Stimulated activated CD4-positive, alpha-beta T cell treated with anti-CD3 and anti-CD28 coated beads, Interleukin-1b, Interleukin-23, amount 100 ng/mL, for 24 hours (primary cell): ENCODE data around the gene ACSS1.

Source experiments
- DNase-seq, 4 experiments: peaks; one replicate each; pipeline ENCODE4 v3.0.0-alpha.2; 2020; ENCODE audit warnings: low read depth in 4 of 4, low spot score in 1 of 4

ACSS1 gene

DNA sequence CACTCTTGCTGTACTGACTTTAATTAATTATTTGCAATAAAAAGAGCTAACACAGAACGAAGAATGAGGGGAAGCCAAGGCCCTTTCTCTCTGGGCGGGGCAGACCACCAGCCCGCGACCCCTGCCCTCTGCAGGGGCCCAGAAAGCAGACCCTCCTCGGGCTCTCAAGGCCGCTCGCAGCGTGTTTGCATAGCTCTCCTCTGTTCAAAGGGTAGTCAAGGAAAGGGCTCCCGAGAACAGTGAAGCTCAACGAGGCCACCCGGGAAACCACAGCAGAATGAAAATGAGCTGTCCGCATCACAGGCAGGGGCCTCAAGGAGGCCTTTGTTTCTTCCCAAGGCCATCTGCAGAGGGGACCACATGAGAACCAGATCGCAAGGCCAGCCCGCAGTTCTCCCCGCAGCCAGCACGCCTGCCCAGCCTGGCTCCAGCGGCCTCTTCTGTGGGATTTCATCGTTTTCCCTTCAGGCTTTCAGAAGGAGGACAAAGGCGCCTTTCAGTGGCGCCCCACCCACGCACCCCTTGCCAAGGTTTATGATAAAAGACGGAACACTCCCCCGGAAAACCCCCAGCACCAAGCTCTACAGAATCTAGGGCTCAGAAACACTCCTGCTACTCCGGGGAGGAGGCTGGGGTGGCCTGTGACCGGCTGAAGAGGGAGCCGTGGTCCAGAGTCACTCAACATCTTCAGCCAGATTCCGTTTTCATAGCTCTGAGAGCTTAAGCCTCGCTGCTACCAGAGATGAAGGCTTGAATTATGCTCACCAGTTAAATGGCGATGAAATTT is 25.3 kb downstream of the ACSS1 start:
- no peak for DNase-seq

DNA sequence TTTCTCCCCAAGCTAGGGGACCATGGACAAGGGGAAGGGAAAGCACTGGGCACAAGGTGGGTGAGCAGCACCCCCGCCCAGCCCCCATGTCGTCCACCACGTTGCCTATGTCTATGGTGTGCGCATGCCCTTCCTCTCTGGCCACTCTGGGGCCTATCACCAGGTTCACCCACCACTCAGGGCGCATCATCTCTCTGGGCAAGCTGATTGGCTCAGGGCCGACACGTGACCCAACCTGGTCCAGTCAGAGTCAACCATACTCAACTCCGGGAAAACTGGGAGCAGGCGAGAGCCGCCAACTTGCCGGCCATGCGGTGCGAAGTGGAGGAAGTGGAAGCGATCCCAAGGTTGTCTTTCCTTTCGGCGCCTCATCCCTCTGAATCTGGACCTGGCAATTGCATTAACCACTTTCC is 25.9 kb downstream of the ACSS1 start:
- no peak for DNase-seq

DNA sequence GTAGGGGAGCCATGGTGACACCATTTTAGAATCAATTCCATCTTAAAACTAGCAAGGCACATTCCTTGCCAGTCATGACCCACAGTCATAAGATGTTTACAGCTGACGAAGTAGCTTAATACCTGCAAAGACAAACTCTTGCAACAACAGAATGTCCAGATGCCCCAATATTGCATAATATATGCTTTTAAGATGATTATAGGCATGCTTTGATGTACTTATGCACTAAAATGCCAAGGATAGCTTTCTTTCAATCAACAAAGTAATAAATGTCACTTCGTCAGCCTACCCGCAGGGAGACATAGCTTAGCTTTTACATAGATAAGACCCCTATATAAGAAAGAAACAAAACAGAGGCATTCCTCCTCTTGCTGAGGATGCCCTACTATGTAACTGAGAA is 26.7 kb downstream of the ACSS1 start:
- DNase-seq = no peak

DNA sequence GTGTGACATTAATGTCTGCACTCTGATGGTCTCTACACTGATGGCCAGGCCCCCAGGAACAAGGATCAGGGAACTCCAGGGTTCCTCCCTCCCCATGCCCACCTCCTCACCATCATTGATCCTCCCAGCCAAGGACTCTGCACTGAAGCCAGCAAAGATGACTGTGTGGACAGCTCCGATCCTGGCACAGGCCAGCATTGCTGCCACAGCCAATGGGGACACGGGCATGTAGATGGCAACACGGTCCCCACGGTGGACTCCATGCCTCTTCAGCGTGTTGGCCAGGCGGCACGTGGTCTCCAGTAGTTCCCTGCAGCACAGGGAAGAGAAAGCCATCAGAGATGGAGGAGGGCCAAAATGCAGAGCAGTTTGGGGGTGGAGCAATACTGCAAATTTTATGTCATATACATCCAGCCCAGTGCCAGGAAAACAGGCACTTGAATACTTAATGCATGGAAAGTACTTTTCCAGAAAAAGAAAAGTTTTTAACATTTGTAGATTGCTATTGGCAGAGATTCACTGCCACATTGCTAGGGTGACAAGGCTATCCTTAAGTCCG is 27.2 kb downstream of the ACSS1 start:
- no peak for DNase-seq

DNA sequence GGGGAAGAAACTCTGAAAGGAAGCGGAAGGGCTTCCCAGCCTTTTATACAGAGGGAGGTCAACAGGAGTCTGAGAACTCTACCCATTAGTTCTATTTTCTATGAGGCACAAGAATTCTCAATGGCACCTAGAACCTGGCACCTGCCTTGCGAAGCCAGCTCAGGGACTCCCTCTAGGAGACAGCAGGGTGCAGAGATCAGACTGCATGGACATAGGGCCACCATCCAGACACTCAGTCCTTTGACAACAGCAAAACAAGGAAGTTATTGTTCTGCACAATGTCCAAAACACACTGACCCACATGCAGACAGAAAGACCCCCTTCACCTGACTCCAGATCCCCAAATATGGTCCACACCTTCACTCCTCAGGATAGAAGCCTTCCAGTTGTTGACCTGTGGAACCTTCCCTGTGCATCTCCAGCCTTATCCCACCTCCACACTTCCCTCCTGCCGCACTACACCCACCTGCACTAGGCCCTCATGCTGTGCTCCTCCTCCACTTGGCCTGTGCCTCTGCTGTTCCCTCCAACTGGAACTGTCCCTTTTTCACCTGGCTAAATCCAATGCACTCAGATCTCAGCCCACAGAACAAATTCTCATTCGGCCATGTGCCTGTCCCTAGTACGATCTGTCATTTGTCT is 27.8 kb downstream of the ACSS1 start:
- no peak for DNase-seq

DNA sequence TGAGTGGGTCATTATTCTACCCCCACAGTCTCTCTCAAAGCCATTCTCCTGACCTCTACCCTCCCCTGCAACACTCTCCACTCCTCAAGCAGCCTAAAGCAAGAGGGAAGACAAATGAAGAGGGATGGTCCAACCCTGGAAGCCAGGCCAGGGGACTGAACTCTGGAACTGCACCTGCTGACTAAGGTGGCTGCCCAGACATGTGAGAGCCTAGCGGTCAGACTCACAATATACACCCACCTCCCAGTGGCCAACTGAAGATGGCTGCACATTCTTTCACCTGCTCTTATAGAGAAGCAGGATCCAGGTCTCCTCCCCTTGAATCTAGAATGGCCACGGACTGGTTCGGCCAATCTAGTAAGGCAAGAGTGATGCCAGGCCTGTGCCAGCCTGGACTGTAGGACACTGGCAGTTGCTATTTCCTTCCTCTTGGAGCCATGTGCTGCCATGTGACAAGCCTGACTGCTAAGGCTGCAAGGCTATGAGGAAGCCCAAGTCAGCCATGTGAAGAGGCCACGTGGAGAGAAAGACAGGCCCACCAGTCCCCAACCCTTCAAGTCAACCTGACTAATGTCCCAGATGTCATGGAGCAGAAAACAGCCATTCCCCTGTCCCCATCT is 31.8 kb downstream of the ACSS1 start:
- no peak for DNase-seq

DNA sequence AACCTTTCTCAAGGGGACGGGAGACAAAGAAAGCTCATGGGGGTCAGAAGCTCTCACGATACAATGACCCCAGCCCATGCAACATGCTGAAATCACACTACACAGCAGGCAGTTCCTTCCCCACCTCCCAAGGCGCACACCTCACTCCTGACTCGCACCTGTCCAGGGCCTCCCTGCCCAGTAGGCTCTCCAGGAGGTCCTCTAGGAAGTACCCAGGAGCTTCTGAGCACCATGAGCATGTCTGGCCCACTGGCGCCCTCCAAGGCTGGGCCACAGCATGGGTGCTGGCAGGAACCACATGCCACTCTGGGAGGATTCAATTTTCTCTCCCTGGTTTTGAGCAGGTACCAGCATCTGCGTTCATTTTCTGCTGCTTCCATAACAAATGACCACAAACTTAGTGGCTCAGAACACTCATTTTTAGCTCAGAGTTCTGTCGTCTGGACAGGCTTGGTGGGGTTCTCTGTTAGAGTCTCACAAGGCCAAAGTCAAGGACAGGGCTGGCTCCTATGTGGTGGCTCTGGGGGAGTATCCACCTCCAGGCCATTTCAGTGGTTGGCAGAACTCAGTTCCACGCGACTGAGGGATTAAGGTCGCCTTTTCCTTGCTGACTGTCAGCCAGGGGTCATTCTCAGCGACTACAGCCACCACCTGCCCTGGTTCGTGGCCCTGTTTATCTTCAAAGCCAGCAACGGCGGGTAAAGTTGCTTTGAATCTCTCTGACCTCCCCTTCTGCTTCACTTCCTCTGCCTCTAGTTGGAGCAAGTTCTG is 32.7 kb downstream of the ACSS1 start:
- DNase-seq = no peak

DNA sequence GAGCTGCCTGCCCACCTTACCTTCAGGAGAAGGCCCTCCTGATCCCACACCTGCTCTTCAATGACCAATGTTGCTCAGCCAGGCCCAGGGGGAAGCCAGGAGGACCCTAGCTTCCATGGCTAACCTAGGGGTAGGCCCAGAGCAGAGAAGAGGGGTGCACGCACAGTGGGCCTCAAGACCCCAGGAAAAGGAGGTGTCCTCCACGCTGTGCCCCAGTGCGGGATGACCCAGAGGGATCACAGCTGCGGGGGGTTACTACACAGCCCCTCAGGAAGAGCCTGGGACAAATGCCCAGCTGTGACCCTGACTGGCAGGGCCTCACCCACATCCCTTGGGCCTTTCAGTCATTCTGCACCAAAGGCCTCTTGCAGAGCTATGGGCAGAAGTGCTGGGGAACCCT is 33.8 kb downstream of the ACSS1 start:
- no peak for DNase-seq

DNA sequence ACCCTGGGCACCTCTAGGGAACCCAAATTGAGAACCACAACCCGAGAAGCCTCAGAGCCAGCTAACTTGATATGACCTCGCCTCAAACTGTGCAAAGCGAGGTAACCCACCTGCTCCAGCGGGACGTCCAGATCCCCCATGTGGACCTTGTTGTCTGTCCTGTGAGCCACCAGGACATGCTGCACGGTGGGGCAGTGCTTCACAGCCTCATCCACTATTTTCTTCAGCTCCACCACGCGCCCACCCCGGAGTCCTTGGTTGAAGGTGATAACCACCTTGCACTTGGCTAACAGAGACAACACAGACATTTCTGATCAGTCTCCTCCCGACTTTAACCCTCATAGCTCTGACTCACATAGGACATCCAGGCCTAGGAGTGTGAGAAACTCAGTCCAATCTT is 34.6 kb downstream of the ACSS1 start:
- DNase-seq = no peak

DNA sequence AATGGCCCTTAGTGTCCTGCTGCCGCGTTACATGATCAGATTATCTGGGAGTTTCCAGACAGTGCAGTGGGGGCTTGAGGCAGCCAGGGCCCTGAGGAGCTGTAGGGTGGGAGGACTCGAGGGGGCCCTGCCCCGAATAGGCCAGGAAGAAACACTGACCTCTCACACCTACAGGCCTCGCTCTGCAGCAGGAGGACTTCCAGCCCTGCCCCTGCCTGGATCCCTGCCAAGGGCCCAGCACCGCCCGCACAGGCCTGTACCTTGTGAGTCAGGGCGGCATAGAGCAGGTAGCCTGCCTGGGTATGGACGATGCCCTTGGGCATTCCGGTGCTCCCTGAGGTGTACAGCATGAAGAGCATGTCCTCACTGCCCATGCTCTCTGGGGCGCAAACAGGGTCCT is 35.3 kb downstream of the ACSS1 start:
- no peak for DNase-seq

DNA sequence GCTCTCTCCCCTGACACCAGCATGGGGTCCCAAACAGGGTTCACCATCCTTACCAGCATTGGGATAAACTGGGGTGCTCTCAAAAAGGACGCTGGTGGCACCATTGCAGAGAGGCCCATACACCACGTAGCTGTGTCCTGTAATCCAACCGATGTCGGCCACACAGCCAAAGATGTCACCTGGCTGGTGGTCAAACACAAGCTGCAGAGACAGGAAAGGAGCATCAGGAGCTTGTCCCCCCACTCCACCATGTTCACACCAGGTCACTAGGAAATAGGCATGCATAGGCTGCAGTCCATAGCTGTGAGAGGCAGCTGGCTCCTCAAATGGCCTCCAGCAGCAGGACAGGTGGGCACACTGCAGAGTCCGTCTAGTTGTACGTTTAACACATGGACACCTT is 36.6 kb downstream of the ACSS1 start:
- DNase-seq = no peak

DNA sequence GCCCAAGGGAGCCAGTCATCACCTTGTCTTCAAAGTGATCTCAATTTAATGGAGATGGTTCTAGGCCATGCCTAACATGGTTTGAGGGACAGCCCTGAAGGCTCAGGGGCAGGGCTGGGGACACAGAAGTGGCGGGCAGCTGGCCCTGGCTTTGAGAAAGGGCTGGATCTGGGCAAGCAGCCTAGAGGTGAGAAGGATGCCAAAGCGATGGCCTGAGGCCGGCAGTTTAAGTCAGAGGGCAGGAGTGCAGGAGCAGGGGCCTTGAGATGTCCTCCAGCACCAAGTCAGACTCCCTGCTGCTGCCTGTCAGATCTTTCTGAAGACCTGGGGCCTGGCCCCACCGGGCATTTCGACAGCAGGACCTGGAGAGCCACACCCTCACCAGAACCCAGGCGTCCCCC is 37.0 kb downstream of the ACSS1 start:
- DNase-seq = no peak

DNA sequence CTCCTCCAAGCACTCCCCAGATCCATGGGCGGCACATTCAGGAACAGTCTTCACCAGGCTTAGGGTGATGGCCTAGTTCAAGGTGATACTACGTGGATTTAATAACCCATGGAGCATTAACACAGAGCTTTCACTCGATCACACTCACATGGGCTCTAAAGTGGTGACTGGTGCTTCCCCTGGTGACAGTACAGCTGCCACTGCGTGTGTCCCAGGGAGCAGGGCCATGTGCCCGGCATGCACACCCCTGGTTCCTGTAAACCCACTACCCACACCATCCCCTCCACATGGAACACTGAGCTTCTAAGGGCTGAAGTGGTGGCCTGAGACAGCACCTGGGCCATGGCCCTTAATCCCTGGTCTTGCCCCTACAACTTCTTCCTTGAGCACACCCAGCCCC is 37.6 kb downstream of the ACSS1 start:
- no peak for DNase-seq

DNA sequence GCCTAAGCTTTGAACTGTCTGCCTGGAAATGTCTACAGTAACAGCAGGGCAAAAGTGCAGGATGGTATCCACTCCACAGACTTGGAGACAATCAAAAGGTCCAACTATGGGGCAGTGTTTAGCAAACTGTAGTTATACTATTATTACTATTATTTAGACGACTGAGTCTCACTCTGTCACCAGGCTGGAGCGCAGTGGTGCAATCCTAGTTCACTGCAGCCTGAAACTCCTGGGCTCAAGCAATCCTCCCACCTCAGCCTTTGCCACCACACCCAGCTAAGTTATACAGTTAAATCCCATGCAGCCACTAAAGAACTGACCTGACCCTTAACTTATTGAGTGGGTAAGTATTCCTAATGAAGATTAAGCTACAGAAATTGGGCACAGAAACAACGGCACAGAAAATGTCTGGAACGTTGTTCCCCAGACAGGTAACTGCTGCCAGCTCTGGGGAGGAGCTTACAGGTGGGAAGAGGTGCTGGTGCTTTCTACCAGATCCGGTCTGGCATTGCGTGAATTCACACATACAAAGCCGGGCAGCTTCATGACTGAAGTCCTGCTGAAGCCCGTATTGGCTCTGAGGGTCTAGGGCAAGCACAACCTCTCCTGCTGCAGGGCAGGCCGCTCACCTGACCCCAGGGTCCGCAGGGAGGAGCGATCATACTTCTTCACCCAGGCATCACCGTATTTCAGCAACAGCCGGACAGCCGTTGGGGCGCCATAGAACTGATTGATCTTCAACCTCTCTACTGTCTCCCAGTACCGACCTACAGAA is 38.4 kb downstream of the ACSS1 start:
- DNase-seq = no peak

DNA sequence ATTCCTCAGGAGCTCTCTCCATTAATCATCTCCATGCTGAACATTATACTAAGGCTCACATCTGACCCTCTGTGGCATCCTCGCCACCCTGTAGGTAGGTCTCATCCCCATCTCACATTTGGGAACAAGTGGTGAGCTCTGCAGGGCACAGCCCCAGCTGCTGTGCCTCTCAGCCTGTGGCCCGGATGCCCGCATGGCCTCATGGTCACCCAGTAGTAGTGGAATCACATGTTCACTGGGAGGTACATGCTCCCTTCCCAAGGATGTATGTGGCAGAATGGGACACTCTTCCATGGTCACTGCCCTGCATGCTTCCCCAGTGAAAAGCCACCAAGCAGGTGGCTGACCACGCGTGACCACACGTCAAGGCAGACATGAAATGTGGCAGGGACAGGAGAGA is 39.1 kb downstream of the ACSS1 start:
- DNase-seq = no peak

DNA sequence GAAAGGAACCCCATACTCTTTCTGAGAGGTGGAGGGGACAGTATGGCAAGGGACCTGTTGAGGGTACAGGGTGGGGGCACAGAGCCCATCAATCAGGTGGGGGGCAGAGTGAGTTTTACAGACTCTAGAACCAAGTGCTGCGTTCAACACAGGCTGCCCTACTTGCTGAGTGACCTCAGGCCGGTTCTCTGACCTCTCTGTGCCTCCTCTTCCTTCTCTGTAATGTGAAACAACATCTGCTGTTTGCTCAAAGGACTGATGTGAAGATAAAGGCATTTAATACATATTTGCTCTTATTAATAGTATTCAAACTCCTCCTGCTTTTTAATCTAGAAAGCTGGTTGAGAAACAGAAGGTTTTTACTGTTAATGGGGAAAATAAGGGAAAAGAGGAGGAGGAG is 39.5 kb downstream of the ACSS1 start:
- no peak for DNase-seq

DNA sequence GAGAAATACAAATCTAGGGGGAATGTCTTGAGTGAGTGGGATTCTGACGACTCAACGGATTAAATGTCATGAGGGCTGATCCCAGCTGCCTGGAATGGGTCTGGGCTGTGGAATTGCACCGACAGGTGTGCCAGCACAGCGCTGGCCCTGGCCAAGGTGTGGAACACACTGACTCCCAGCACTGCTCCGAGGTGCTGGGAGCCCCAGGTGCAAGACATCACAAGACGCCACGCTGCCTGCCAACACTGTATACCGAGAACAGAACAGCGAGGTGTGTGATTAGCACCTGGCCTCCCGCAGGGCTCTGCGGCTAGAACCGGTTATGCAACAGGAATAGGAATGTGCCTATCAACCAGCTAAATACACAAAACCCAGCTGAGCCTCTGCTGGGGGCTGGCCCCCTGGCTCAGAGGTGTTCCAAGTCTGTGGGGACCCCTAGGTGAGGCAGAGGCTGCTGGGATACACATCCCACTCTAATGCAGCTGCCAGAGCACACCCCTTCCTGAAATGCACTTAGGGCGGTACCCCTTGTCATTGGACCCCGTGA is 40.6 kb downstream of the ACSS1 start:
- DNase-seq = no peak

DNA sequence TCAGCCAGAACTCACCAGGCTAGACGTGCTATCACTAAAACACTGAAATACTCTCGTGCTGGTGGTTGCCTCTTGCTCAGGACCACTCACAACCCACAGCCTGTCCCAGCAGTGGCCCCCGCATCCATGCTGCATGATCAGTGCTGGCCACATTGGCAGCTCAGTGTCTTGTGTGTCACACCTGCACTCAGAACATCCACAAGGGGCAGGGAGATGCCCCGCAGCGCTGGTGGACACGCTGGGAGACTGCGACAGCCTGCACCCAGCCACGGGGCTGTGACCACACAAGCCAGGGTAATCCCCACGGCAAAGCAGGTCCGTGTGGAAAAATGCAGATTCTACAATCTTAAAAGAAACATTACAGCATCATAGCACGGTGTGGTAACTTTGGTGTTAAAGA is 41.5 kb downstream of the ACSS1 start:
- no peak for DNase-seq

DNA sequence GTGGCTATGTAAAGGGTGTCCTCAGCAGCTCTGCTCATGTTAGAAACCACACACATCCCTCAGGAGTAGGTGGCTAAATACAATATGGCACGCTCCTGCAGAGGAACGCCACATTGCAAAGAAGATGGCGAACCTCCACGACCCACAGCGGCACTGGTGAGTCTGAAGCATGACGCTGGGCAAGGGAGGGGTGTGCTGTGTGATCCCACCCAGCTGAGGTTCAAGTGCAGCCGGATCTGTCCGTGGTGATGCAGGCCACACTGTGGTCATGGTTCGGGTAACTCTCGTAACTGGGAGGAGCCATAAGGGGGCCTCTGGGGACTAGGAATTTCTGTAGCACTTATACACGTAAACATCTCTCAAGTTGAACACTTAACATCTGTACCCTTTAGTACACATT is 42.0 kb downstream of the ACSS1 start:
- DNase-seq = no peak

DNA sequence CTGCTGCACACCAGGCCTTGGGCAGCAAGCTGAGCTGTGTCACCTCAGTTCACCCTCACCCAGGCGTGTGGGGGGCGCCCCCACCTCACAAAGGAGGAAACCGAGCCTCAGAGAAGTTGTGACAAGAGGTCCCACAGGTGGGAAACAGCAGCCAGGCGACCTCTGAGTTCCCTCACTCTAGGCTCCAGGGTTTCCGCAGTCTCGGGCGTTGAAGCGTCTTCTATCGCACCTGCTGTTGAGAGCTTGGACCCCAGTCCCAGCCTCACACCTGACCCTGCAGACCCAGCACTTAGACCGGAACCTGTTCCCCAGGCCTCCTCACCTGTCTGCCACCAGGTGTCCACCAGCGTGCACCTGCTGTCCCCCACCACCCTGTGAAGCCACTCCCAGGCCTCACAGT is 43.1 kb downstream of the ACSS1 start:
- DNase-seq = no peak
